ENCODE data around the gene MTUS2.

Gene MTUS2

DNA sequence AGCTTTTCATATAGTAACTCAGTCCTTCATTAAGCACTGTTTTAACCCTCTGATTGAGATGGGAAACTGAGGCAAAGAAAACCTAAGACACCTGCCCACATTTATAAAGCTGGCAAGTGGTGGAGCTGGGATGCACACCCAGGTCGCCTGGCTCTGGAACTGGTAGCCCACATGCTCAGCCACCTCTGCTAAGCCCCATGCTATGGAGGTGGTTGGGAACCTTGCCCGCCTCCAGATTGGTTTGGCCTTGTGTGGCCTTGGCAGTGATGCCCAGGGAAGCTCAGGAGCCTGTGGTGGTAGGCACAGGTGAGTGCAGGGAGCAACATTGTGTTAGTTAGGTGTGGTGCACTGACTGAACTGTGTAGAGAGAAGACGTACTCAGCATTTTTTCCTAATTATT, 370.2 kb downstream of the MTUS2 start:
- no peak overlapping the region for H3K4me3 ChIP-seq (ENCODE audit: low read length)
- TF ChIP-seq CTCF (IDR thresholded peaks at IDR 0.05; ENCODE audit: low read depth, low read length, poor library complexity, severe bottlenecking) (no peak), EZH2phosphoT487 (IDR thresholded peaks at IDR 0.05; ENCODE audit: borderline replicate concordance, low read length) (no peak)
- H4K20me1 ChIP-seq (ENCODE audit: control insufficient read depth, insufficient read depth, low read depth, low read length): no peaks in the 10 kb centered on the region
- H3K9me2 ChIP-seq (replicated peaks; ENCODE audit: control insufficient read depth, low read length): no peaks in the 10 kb centered on the region; the same call in 1 of the 2 replicates
- no peaks in the 10 kb centered on the region for H3F3A ChIP-seq (ENCODE audit: control insufficient read depth, insufficient read depth)
- H3K27me3 ChIP-seq (ENCODE audit: control insufficient read depth, low read length): no peaks in the 10 kb centered on the region
- no peak overlapping the region for H3K4me2 ChIP-seq (ENCODE audit: low read length)
- no peak overlapping the region for H3K27ac ChIP-seq (ENCODE audit: low read depth, low read length)
- H3K79me2 ChIP-seq (ENCODE audit: control insufficient read depth, low read length): no peaks in the 10 kb centered on the region
- H3K9me3 ChIP-seq (ENCODE audit: control insufficient read depth, insufficient read depth, low read length): no peaks in the 10 kb centered on the region
- H3K4me1 ChIP-seq (ENCODE audit: control insufficient read depth, low read length): no peaks in the 10 kb centered on the region
- H3K36me3 ChIP-seq (ENCODE audit: control insufficient read depth, low read length): no peaks in the 10 kb centered on the region

DNA sequence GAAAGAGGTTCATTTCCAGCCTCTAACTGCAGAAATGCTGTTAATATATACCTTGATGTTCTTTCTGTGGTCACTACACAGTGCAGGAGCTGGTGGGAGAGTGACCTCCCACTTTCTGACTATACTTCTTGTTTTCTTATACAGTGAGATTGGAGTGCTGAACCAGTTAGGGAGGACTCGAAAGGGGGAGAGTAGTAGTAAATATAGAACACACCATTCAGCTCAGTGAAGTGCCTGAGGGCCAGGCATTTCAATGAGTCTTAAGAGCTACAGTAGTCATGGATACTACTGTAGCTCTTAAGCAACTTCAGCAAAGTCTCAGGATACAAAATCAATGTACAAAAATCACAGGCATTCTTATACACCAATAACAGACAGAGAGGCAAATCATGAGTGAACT, 372.9 kb downstream of the MTUS2 start:
- Histone ChIP-seq H3K27ac (ENCODE audit: low read depth, low read length) (no peak overlapping the region), H3K27me3 (ENCODE audit: control insufficient read depth, low read length) (no peaks in the 10 kb centered on the region), H3K79me2 (ENCODE audit: control insufficient read depth, low read length) (no peaks in the 10 kb centered on the region), H3K9me2 (replicated peaks; ENCODE audit: control insufficient read depth, low read length) (no peaks in the 10 kb centered on the region; the same call in 1 of the 2 replicates), H3K36me3 (ENCODE audit: control insufficient read depth, low read length) (no peaks in the 10 kb centered on the region), H3F3A (ENCODE audit: control insufficient read depth, insufficient read depth) (no peaks in the 10 kb centered on the region), H3K9me3 (ENCODE audit: control insufficient read depth, insufficient read depth, low read length) (no peaks in the 10 kb centered on the region), H3K4me1 (ENCODE audit: control insufficient read depth, low read length) (no peaks in the 10 kb centered on the region), H3K4me3 (ENCODE audit: low read length) (no peak overlapping the region), H4K20me1 (ENCODE audit: control insufficient read depth, insufficient read depth, low read depth, low read length) (no peaks in the 10 kb centered on the region), H3K4me2 (ENCODE audit: low read length) (no peak overlapping the region)
- TF ChIP-seq EZH2phosphoT487 (IDR thresholded peaks at IDR 0.05; ENCODE audit: borderline replicate concordance, low read length): no peak
- TF ChIP-seq CTCF (IDR thresholded peaks at IDR 0.05; ENCODE audit: low read depth, low read length, poor library complexity, severe bottlenecking): no peak

DNA sequence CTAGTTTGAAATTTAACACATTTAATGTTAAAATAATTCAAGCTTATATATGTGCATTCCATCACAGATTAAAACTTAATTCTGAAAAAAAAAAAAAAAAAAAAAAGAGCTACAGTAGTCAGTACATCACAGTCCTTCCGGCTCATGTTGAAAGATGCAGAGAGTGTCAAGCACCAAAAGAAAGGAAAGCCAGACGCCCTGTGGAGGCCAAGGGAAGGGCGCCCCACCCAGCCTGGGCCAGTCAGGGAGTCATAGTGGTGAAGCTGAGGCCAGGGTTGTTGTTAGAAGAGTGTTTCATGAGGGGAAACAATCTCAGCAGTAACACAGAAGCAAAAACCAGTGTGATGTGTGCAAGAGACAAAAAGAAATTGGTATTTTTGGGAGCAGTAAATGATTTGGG, 375.3 kb downstream of the MTUS2 start:
- Histone ChIP-seq H3K4me3 (ENCODE audit: low read length) (no peak overlapping the region), H3K9me2 (replicated peaks; ENCODE audit: control insufficient read depth, low read length) (no peaks in the 10 kb centered on the region), H3K9me3 (ENCODE audit: control insufficient read depth, insufficient read depth, low read length) (no peaks in the 10 kb centered on the region), H3K4me1 (ENCODE audit: control insufficient read depth, low read length) (no peaks in the 10 kb centered on the region), H4K20me1 (ENCODE audit: control insufficient read depth, insufficient read depth, low read depth, low read length) (no peaks in the 10 kb centered on the region), H3K27ac (ENCODE audit: low read depth, low read length) (no peak overlapping the region), H3K79me2 (ENCODE audit: control insufficient read depth, low read length) (no peaks in the 10 kb centered on the region), H3F3A (ENCODE audit: control insufficient read depth, insufficient read depth) (no peaks in the 10 kb centered on the region), H3K4me2 (ENCODE audit: low read length) (no peak overlapping the region), H3K36me3 (ENCODE audit: control insufficient read depth, low read length) (no peaks in the 10 kb centered on the region), H3K27me3 (ENCODE audit: control insufficient read depth, low read length) (no peaks in the 10 kb centered on the region)
- TF ChIP-seq CTCF (IDR thresholded peaks at IDR 0.05; ENCODE audit: low read depth, low read length, poor library complexity, severe bottlenecking): no peak
- no peak for TF ChIP-seq EZH2phosphoT487 (IDR thresholded peaks at IDR 0.05; ENCODE audit: borderline replicate concordance, low read length)

Measured in DOHH2 (cell line).